ENCODE data around the gene CHD9. TPM values are rescaled to one million over a fixed set of nuclear protein-coding genes. Genes with fewer than 3 reads are reported as not detected.

The CHD9 gene
- total and polyA plus RNA-seq, 7 donors = 13.8 to 88.5 (median 55.5) TPM

DNA sequence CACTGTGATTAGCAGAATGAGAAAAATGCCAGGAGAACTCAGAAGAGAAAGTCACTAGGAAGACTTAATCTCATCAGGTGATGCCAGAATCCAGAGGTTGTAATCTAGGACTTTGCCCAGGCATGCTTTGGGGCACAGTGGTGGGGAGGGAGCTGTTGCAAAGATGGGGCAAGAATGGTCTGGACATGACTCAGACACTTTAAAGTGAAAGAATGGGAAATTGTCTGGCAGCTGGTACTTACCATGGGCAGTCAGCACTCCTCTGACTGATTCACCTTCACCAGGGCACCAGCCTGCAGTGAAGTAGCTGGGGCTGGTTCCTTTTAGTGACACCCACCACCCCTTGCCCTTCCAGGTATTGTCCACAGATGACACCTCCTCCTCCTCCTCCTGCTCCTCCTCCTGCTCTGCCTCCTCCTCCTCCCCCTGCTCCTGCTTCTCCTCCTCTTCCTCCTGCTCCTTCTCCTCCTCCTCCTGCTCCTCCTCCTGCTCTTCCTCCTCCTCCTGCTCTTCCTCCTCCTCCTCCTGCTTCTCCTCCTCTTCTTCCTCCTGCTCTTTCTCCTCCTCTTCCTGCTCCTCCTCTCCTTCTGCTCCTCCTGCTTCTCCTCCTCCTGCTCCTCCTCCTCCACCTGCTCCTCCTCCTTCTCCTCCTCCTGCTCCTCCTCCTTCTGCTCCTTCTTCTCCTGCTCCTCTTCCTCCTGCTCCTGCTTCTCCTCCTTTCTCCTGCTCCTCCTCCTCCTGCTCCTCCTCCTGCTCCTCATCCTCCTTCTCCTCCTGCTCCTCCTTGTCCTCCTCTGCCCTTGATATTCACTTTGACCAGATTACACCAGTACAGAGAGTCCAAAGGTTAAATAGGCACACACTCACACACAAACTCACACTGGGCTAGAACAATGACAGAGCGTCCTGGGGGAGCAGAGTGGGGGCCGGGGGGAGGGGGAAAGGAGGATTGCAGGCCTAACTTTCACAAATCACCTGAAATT is 2.0 kb upstream of the CHD9 start, which contains the start of gene CHD9NB:
Gene CHD9NB (minus strand): TSS at position 379 of the 983 bp plus-strand sequence. CDS start 8,739 bp downstream, outside the sequence.
- no peak within 1 kb of the TSS for H3K4me3 ChIP-seq
- H3K27me3 ChIP-seq = no peaks in the 10 kb centered on the region
- TF ChIP-seq POLR2A (IDR thresholded peaks at IDR 0.05) = no peak
- TF ChIP-seq CTCF (IDR thresholded peaks at IDR 0.05) = no peak
- no peak for TF ChIP-seq EP300 (IDR thresholded peaks at IDR 0.05)
- TF ChIP-seq POLR2AphosphoS5 (IDR thresholded peaks at IDR 0.05) = no peak
- WGBS, 2 donors = 43 to 63% methylated on average over 2 of the region's 2 CpGs
- H3K9me3 ChIP-seq = no peaks in the 10 kb centered on the region
- intact Hi-C loops (cut with DNase I) = loop anchor here (5.0 kb wide), 1 partner anchor 379 kb away; the partner anchor contains the start of gene RBL2
- no peaks in the 10 kb centered on the region for H3K36me3 ChIP-seq
- DNase-seq = peak; percentile 51
- H3K4me1 ChIP-seq = peaks cover 0 to 39% (median 34%) of the 10 kb centered on the region in 4 donors
- peak within 1 kb of the TSS in 1 of 4 donors; percentile 2 for H3K27ac ChIP-seq

DNA sequence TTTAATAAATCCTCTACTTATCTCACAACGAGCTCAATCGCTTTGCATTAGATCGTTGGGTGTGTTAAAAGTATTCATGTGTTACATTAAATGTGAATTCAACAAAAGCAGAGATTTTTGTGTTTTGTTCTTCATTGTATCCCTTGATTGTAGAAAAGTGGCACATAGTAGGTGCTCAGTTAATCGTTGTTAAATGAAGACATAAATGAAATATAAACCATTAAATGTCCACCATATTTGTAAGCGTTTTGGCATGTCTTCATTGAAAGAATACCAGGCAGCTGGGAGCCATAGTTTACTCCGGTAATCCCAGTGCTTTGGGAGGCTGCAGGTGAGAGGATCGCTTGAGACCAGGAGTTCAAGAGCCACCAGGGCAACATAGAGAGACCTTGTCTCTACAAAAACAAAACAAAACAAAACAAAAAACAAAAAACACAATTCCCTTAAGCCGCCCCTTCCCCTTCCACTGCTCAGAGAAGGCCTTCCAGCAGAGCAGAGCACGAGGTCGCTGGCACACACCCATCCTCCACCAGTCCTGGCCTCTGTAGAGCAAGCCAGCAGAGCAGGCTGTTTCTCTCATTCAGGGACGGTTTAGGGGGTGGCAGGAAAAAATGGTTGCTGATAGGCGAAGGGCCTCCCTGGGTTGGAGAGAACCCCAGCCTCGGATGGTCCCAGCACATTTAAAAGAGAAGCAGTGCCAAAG is 673 bp upstream of the CHD9 start:
- intact Hi-C loops (cut with DNase I) = loop anchor here (2.0 to 5.0 kb wide), 3 partner anchors 77 to 378 kb away; partner anchors contain the start of gene RBL2
- H3K27ac ChIP-seq = peak overlapping the region; percentile 84 to 92 (median 90)
- WGBS, 2 donors = 48 to 57% methylated on average over 13 of the region's 13 CpGs

GRCh38 chr16:53055541-53056391 is 975 bp downstream of the CHD9 start:
- H3K36me3 ChIP-seq = no peaks in the 10 kb centered on the region
- 19 to 37% methylated on average over 10 of the region's 10 CpGs for WGBS, 2 donors
- peak overlapping the region; percentile 51 to 74 (median 64) for H3K4me3 ChIP-seq
- intact Hi-C loops (cut with DNase I) = loop anchor here (1.0 to 5.0 kb wide), 5 partner anchors 44 to 447 kb away; partner anchors contain the start of gene AKTIP
- no peaks in the 10 kb centered on the region for H3K27me3 ChIP-seq
- peaks cover 0 to 50% (median 44%) of the 10 kb centered on the region in 4 donors for H3K4me1 ChIP-seq
- DNase-seq = peak; percentile 76
- H3K27ac ChIP-seq = peak overlapping the region; percentile 84 to 92 (median 90)
- H3K9me3 ChIP-seq = no peaks in the 10 kb centered on the region
- peak in 3 of 4 donors; percentile 16 to 43 (median 24) for TF ChIP-seq POLR2AphosphoS5 (IDR thresholded peaks at IDR 0.05)
- TF ChIP-seq CTCF (IDR thresholded peaks at IDR 0.05) = no peak
- no peak for TF ChIP-seq POLR2A (IDR thresholded peaks at IDR 0.05)

More for the DNA sequence above, 673 bp upstream of the CHD9 start:
- no peak for TF ChIP-seq EP300 (IDR thresholded peaks at IDR 0.05)
- TF ChIP-seq POLR2A (IDR thresholded peaks at IDR 0.05) = no peak
- no peak for TF ChIP-seq POLR2AphosphoS5 (IDR thresholded peaks at IDR 0.05)
- no peak for TF ChIP-seq CTCF (IDR thresholded peaks at IDR 0.05)
- peaks cover 0 to 45% (median 40%) of the 10 kb centered on the region in 4 donors for H3K4me1 ChIP-seq
- H3K27me3 ChIP-seq = no peaks in the 10 kb centered on the region
- peak overlapping the region; percentile 51 to 74 (median 64) for H3K4me3 ChIP-seq
- no peaks in the 10 kb centered on the region for H3K9me3 ChIP-seq
- no peaks in the 10 kb centered on the region for H3K36me3 ChIP-seq
- DNase-seq = peak; percentile 84

DNA sequence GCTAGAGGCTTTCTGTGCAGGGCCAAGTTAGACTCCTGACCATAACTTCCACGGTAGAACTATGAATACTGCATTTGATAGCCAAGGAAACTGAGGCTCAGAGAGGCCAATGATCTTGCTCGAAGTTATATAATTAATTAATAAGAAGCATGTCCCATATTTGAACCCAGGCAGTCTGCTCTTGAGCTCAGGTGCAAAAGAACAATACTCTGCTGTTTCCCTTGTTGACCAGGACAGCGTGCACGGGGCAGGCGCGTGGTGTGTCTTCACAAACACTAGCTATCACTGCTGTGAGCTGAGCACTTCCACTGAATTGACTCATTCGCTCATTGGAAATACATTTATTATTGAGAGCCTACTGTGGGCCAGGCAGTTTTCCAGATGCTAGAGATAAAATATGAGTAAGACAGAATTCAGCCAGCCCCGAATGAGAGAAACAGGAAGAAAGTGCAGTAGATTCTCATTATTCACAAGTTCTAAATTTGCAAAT is 1.6 kb downstream of the CHD9 start:
- Histone ChIP-seq H3K4me3 (peak overlapping the region in 2 of 4 donors; percentile 64 to 74), H3K36me3 (no peaks in the 10 kb centered on the region), H3K4me1 (peaks cover 0 to 51% (median 45%) of the 10 kb centered on the region in 4 donors), H3K27me3 (no peaks in the 10 kb centered on the region), H3K9me3 (no peaks in the 10 kb centered on the region), H3K27ac (peak overlapping the region; percentile 84 to 92 (median 90))
- WGBS, 2 donors = 57 to 76% methylated on average over 8 of the region's 8 CpGs
- TF ChIP-seq POLR2AphosphoS5 (IDR thresholded peaks at IDR 0.05) (no peak), CTCF (IDR thresholded peaks at IDR 0.05) (no peak), EP300 (IDR thresholded peaks at IDR 0.05) (no peak), POLR2A (IDR thresholded peaks at IDR 0.05) (no peak)
- intact Hi-C loops (cut with DNase I) = loop anchor here (5.0 kb wide), 1 partner anchor 446 kb away; the partner anchor contains the start of gene AKTIP
- DNase-seq = peak; percentile 62

Data from sigmoid colon (tissue), 7 donors.